HCT116 (cell line): ENCODE measurements around the gene LMBR1L.

Experiments used
- CTCF ChIP-seq, 3 experiments: fragments of 200-600 bp in 1 of 3; sonication (generic) in 1 of 3; IDR thresholded peaks in 2 of 3; conservative IDR thresholded peaks in 1 of 3; 2 replicates each; pipeline ENCODE4 v1.5.1; 2012 to 2017; ENCODE audit warnings: low read depth in 2 of 3, low read length in 2 of 3, antibody characterized with exemption in 1 of 3, borderline replicate concordance in 1 of 3, control low read depth in 1 of 3, mild to moderate bottlenecking in 1 of 3, mixed read lengths in 1 of 3, mixed run types in 1 of 3, moderate library complexity in 1 of 3; ENCODE audit not compliant: insufficient read depth in 1 of 3
- EZH2 ChIP-seq: fragments of 200-600 bp; sonication (generic); IDR thresholded peaks from 2 replicates; pipeline ENCODE4 v1.6.1; 2017; ENCODE audit warnings: antibody characterized with exemption, mixed run types
- POLR2A ChIP-seq: IDR thresholded peaks from 2 replicates; pipeline ENCODE4 v1.7.0; 2011; ENCODE audit warnings: borderline replicate concordance; ENCODE audit not compliant: insufficient read depth, insufficient read length; ENCODE audit errors: extremely low read depth
- TF ChIP-seq, protein P1 (sequence below): IDR thresholded peaks from 2 replicates; pipeline ENCODE4 v1.6.1; 2012
- TF ChIP-seq, protein P2 (sequence below): IDR thresholded peaks from 2 replicates; pipeline ENCODE4 v1.6.1; 2012; ENCODE audit warnings: low read depth

DNA sequence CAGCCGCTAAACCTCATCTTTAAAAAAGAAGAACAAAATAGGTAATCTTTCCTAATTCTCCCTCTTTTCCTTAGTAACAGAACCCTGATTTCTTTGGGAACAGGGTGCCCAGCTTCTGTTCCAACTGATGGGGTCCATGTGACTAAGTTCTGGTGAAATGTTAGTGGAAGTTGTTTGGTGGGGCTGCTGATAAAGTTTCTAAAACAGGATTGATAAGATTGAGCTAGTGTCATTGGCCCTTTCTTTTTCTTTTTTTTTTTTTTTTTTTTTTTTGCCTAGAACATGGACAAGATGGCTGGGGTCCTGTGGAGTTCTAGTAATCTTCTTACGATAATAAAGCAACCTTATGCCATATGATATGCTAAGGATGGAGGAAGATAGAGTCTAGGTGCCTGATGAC, 36.7 kb upstream of the LMBR1L start:
- TF ChIP-seq CTCF (IDR thresholded peaks at IDR 0.05 in 2 of 3, conservative IDR thresholded peaks at IDR 0.05 in 1 of 3; ENCODE audit: borderline replicate concordance in 1 of 3, insufficient read depth in 1 of 3, low read depth in 2 of 3, low read length in 2 of 3): no peak
- TF ChIP-seq, protein P1, sequence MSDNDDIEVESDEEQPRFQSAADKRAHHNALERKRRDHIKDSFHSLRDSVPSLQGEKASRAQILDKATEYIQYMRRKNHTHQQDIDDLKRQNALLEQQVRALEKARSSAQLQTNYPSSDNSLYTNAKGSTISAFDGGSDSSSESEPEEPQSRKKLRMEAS: no peak
- no peak for TF ChIP-seq POLR2A
- TF ChIP-seq, protein P2, sequence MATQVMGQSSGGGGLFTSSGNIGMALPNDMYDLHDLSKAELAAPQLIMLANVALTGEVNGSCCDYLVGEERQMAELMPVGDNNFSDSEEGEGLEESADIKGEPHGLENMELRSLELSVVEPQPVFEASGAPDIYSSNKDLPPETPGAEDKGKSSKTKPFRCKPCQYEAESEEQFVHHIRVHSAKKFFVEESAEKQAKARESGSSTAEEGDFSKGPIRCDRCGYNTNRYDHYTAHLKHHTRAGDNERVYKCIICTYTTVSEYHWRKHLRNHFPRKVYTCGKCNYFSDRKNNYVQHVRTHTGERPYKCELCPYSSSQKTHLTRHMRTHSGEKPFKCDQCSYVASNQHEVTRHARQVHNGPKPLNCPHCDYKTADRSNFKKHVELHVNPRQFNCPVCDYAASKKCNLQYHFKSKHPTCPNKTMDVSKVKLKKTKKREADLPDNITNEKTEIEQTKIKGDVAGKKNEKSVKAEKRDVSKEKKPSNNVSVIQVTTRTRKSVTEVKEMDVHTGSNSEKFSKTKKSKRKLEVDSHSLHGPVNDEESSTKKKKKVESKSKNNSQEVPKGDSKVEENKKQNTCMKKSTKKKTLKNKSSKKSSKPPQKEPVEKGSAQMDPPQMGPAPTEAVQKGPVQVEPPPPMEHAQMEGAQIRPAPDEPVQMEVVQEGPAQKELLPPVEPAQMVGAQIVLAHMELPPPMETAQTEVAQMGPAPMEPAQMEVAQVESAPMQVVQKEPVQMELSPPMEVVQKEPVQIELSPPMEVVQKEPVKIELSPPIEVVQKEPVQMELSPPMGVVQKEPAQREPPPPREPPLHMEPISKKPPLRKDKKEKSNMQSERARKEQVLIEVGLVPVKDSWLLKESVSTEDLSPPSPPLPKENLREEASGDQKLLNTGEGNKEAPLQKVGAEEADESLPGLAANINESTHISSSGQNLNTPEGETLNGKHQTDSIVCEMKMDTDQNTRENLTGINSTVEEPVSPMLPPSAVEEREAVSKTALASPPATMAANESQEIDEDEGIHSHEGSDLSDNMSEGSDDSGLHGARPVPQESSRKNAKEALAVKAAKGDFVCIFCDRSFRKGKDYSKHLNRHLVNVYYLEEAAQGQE: no peak
- no peak for TF ChIP-seq EZH2
